HCT116 (cell line): ENCODE data around the gene CCRL2. TPM values are rescaled to one million over a fixed set of nuclear protein-coding genes. Genes with fewer than 3 reads are reported as not detected.

Experiments used
- ATAC-seq: fragments of 200-7000 bp; cut with Tn5 transposase; 2 replicates; pipeline ENCODE4 v1.9.1; 2020; ENCODE audit warnings: mild to moderate bottlenecking, moderate library complexity
- BruUV-seq: library from RNA; stranded (reverse); fragments of 400-500 nt; replicated peaks from 2 replicates; lab custom pipeline; 2021; lab: Mats Ljungman, UMichigan
- CTCF ChIA-PET: fragments of 300-600 bp; sonication (Branson Sonifier 250); formaldehyde crosslinking; loops from one replicate; lab custom pipeline; 2021; ENCODE audit warnings: antibody characterized with exemption; lab: Charles Lee
- POLR2A ChIA-PET: fragments of 300-600, 350-600 bp; sonication (Branson Sonifier 250); formaldehyde crosslinking; loops from one replicate; lab custom pipeline; 2021; ENCODE audit warnings: antibody characterized with exemption; lab: Charles Lee
- RAD21 ChIA-PET, 2 experiments: fragments of 300-600 bp; sonication (Branson Sonifier 250); formaldehyde crosslinking; loops; one replicate each; lab custom pipeline; 2023; ENCODE audit warnings: low total read pairs in 2 of 2; ENCODE audit not compliant: uncharacterized antibody in 2 of 2, unreplicated experiment in 2 of 2, low non-redundant PET in 1 of 2; lab: Charles Lee
- DNase-seq: peaks from one replicate; pipeline ENCODE4 v3.0.0-alpha.2; 2010; ENCODE audit warnings: low read depth, low spot score
- H2AFZ ChIP-seq: fragments of 200-600 bp; shearing (Covaris generic), sonication (generic); 2 replicates; pipeline ENCODE4 v1.6.1; 2017; ENCODE audit warnings: low read depth, mixed run types, mixed read lengths, antibody characterized with exemption, low read length; ENCODE audit not compliant: poor library complexity, severe bottlenecking
- H3K27ac ChIP-seq: 2 replicates; pipeline ENCODE4 v1.5.1; 2012; ENCODE audit warnings: low read depth, low read length
- H3K27me3 ChIP-seq: fragments of 200-600 bp; sonication (generic); 2 replicates; pipeline ENCODE4 v1.6.1; 2016; ENCODE audit warnings: mixed run types, low read length, mixed read lengths; ENCODE audit not compliant: insufficient read depth
- H3K36me3 ChIP-seq, 2 experiments: fragments of 200-500 bp in 1 of 2; fragments of 200-600 bp in 1 of 2; sonication (Bioruptor generic) in 1 of 2; sonication (generic) in 1 of 2; 2 replicates each; pipeline versions ENCODE4 v1.5.1 to v1.6.1; 2014 to 2016; ENCODE audit warnings: low read length in 2 of 2, inconsistent platforms in 1 of 2, mixed read lengths in 1 of 2, mixed run types in 1 of 2; ENCODE audit not compliant: insufficient read depth in 2 of 2, control insufficient read depth in 1 of 2
- H3K4me1 ChIP-seq, 2 experiments: fragments of 200-600 bp in 1 of 2; sonication (generic) in 1 of 2; 2 replicates each; pipeline versions ENCODE4 v1.5.1 to v1.6.1; 2012 to 2017; ENCODE audit warnings: low read length in 2 of 2, inconsistent platforms in 1 of 2, mild to moderate bottlenecking in 1 of 2, mixed read lengths in 1 of 2, mixed run types in 1 of 2, moderate library complexity in 1 of 2; ENCODE audit not compliant: insufficient read depth in 2 of 2, control insufficient read depth in 1 of 2
- H3K4me2 ChIP-seq: fragments of 200-600 bp; sonication (generic); 2 replicates; pipeline ENCODE4 v1.6.1; 2017; ENCODE audit warnings: mixed run types, low read length, mixed read lengths
- H3K4me3 ChIP-seq, 2 experiments: fragments of 200-600 bp in 1 of 2; sonication (generic) in 1 of 2; replicated peaks in 1 of 2; 2 replicates each; pipeline ENCODE4 v1.5.1; 2011 to 2016; ENCODE audit warnings: low read length in 2 of 2, control low read depth in 1 of 2, low read depth in 1 of 2, mild to moderate bottlenecking in 1 of 2, mixed read lengths in 1 of 2, mixed run types in 1 of 2
- H3K79me2 ChIP-seq: fragments of 200-600 bp; sonication (generic); 2 replicates; pipeline ENCODE4 v1.6.1; 2017; ENCODE audit warnings: mild to moderate bottlenecking, mixed run types, low read length, moderate library complexity, mixed read lengths; ENCODE audit not compliant: insufficient read depth
- H3K9ac ChIP-seq: fragments of 200-600 bp; sonication (generic); 2 replicates; pipeline ENCODE4 v1.6.1; 2016; ENCODE audit warnings: low read length, mixed read lengths
- H3K9me2 ChIP-seq: fragments of 200-600 bp; sonication (generic), shearing (Covaris generic); 2 replicates; pipeline ENCODE4 v1.6.1; 2017; ENCODE audit warnings: mixed run types, mild to moderate bottlenecking, moderate library complexity; ENCODE audit not compliant: insufficient read depth
- H3K9me3 ChIP-seq, 2 experiments: fragments of 200-500 bp in 1 of 2; fragments of 200-600 bp in 1 of 2; sonication (Bioruptor generic) in 1 of 2; sonication (generic) in 1 of 2; 2 replicates each; pipeline ENCODE4 v1.6.1; 2014 to 2017; ENCODE audit warnings: low read length in 2 of 2, mixed read lengths in 2 of 2, inconsistent platforms in 1 of 2, low read depth in 1 of 2, mild to moderate bottlenecking in 1 of 2, mixed run types in 1 of 2, moderate library complexity in 1 of 2; ENCODE audit not compliant: control insufficient read depth in 1 of 2, insufficient read depth in 1 of 2
- H4K20me1 ChIP-seq: fragments of 200-600 bp; sonication (generic), shearing (Covaris generic); 2 replicates; pipeline ENCODE4 v1.6.1; 2017; ENCODE audit warnings: mixed run types, mild to moderate bottlenecking, moderate library complexity; ENCODE audit not compliant: insufficient read depth
- CBX3 ChIP-seq: IDR thresholded peaks from 2 replicates; pipeline ENCODE4 v1.6.1; 2012; ENCODE audit warnings: low read depth
- CEBPB ChIP-seq: IDR thresholded peaks from 2 replicates; pipeline ENCODE4 v1.6.1; 2012; ENCODE audit warnings: low read depth
- CTCF ChIP-seq, 3 experiments: fragments of 200-600 bp in 1 of 3; sonication (generic) in 1 of 3; IDR thresholded peaks in 2 of 3; conservative IDR thresholded peaks in 1 of 3; 2 replicates each; pipeline ENCODE4 v1.5.1; 2012 to 2017; ENCODE audit warnings: low read depth in 2 of 3, low read length in 2 of 3, antibody characterized with exemption in 1 of 3, borderline replicate concordance in 1 of 3, control low read depth in 1 of 3, mild to moderate bottlenecking in 1 of 3, mixed read lengths in 1 of 3, mixed run types in 1 of 3, moderate library complexity in 1 of 3; ENCODE audit not compliant: insufficient read depth in 1 of 3
- ELF1 ChIP-seq: IDR thresholded peaks from 2 replicates; pipeline ENCODE4 v1.6.1; 2012; ENCODE audit warnings: low read depth, borderline replicate concordance
- FOSL1 ChIP-seq: IDR thresholded peaks from 2 replicates; pipeline ENCODE4 v1.6.1; 2012; ENCODE audit warnings: low read depth
- POLR2A ChIP-seq: IDR thresholded peaks from 2 replicates; pipeline ENCODE4 v1.7.0; 2011; ENCODE audit warnings: borderline replicate concordance; ENCODE audit not compliant: insufficient read depth, insufficient read length; ENCODE audit errors: extremely low read depth
- POLR2AphosphoS5 ChIP-seq: IDR thresholded peaks from 2 replicates; pipeline ENCODE4 v1.6.1; 2011; ENCODE audit warnings: mild to moderate bottlenecking, low read depth, low read length, moderate library complexity
- RAD21 ChIP-seq: IDR thresholded peaks from 2 replicates; pipeline ENCODE4 v1.6.1; 2012; ENCODE audit warnings: low read depth, mild to moderate bottlenecking
- SP1 ChIP-seq: IDR thresholded peaks from 2 replicates; pipeline ENCODE4 v1.6.1; 2012; ENCODE audit warnings: low read depth
- TCF7L2 ChIP-seq: IDR thresholded peaks from 2 replicates; pipeline ENCODE4 v1.7.0; 2011; ENCODE audit warnings: borderline replicate concordance, inconsistent platforms; ENCODE audit not compliant: insufficient read depth, insufficient read length; ENCODE audit errors: extremely low read depth
- YY1 ChIP-seq: IDR thresholded peaks from 2 replicates; pipeline ENCODE4 v1.6.1; 2011; ENCODE audit warnings: low read length, low read depth, moderate library complexity, mild to moderate bottlenecking; ENCODE audit not compliant: insufficient replicate concordance; ENCODE audit errors: extremely low read depth
- ZNF274 ChIP-seq: fragments of 200-500 bp; sonication (Bioruptor generic); IDR thresholded peaks from 2 replicates; pipeline ENCODE4 v1.6.1; 2014; ENCODE audit warnings: mild to moderate bottlenecking, low read depth, low read length, inconsistent platforms
- intact Hi-C: fragments of 100-400 bp; cut with micrococcal nuclease; formaldehyde crosslinking; loops from 2 replicates; pipeline ENCODE4 v1.10.0; 2022
- total RNA-seq: library from RNA; stranded (reverse); gene quantifications from one replicate; pipeline ENCODE4 v1.2.1, GENCODE V29; 2021; ENCODE audit not compliant: unreplicated experiment
- TF ChIP-seq, protein P1 (sequence below): IDR thresholded peaks from 2 replicates; pipeline ENCODE4 v1.6.1; 2012; ENCODE audit warnings: low read depth
- TF ChIP-seq, protein P2 (sequence below): IDR thresholded peaks from 2 replicates; pipeline ENCODE4 v1.6.1; 2012

CCRL2 gene
- total RNA-seq, 1 experiment from 2014 or later = not detected

GRCh38 chr3:46412786-46413298 lies 5.8 kb downstream of the CCRL2 start:
- no peaks in the 10 kb centered on the region for H3K36me3 ChIP-seq
- H3K4me1 ChIP-seq = no peaks in the 10 kb centered on the region
- intact Hi-C loops = no loop called here
- DNase-seq = no peak
- TF ChIP-seq CEBPB = no peak
- no peak for TF ChIP-seq FOSL1
- TF ChIP-seq RAD21 = no peak
- TF ChIP-seq, protein P1, sequence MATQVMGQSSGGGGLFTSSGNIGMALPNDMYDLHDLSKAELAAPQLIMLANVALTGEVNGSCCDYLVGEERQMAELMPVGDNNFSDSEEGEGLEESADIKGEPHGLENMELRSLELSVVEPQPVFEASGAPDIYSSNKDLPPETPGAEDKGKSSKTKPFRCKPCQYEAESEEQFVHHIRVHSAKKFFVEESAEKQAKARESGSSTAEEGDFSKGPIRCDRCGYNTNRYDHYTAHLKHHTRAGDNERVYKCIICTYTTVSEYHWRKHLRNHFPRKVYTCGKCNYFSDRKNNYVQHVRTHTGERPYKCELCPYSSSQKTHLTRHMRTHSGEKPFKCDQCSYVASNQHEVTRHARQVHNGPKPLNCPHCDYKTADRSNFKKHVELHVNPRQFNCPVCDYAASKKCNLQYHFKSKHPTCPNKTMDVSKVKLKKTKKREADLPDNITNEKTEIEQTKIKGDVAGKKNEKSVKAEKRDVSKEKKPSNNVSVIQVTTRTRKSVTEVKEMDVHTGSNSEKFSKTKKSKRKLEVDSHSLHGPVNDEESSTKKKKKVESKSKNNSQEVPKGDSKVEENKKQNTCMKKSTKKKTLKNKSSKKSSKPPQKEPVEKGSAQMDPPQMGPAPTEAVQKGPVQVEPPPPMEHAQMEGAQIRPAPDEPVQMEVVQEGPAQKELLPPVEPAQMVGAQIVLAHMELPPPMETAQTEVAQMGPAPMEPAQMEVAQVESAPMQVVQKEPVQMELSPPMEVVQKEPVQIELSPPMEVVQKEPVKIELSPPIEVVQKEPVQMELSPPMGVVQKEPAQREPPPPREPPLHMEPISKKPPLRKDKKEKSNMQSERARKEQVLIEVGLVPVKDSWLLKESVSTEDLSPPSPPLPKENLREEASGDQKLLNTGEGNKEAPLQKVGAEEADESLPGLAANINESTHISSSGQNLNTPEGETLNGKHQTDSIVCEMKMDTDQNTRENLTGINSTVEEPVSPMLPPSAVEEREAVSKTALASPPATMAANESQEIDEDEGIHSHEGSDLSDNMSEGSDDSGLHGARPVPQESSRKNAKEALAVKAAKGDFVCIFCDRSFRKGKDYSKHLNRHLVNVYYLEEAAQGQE = no peak
- TF ChIP-seq, all 23 proteins: peak for 0
- ChIA-PET POLR2A (no interaction called here), CTCF (no interaction called here), RAD21 (no interaction called here)
- no peaks in the 10 kb centered on the region for H3K9me2 ChIP-seq
- no peak for ATAC-seq
- no peaks in the 10 kb centered on the region for H4K20me1 ChIP-seq
- no TSS peak for BruUV-seq
- no peak overlapping the region for H3K4me2 ChIP-seq
- H3K9ac ChIP-seq = no peak overlapping the region
- H3K27ac ChIP-seq = no peak overlapping the region
- no peaks in the 10 kb centered on the region for H3K27me3 ChIP-seq
- H3K4me3 ChIP-seq = no peak overlapping the region
- no peaks in the 10 kb centered on the region for H3K9me3 ChIP-seq
- H2AFZ ChIP-seq = no peak overlapping the region
- H3K79me2 ChIP-seq = no peaks in the 10 kb centered on the region

- Histone ChIP-seq H3K27ac (no peak overlapping the region), H3K36me3 (no peaks in the 10 kb centered on the region), H3K4me2 (no peak overlapping the region), H3K4me3 (no peak overlapping the region), H2AFZ (no peak overlapping the region), H3K9me3 (no peaks in the 10 kb centered on the region), H3K27me3 (no peaks in the 10 kb centered on the region), H3K79me2 (no peaks in the 10 kb centered on the region), H3K4me1 (no peaks in the 10 kb centered on the region), H3K9me2 (no peaks in the 10 kb centered on the region), H3K9ac (no peak overlapping the region), H4K20me1 (no peaks in the 10 kb centered on the region)
- no peak for ATAC-seq
- intact Hi-C loops = no loop called here
- BruUV-seq = no TSS peak
- RAD21 ChIA-PET = no interaction called here
- POLR2A ChIA-PET = no interaction called here
- no peak for DNase-seq
- CTCF ChIA-PET = no interaction called here
- TF ChIP-seq, protein P2, sequence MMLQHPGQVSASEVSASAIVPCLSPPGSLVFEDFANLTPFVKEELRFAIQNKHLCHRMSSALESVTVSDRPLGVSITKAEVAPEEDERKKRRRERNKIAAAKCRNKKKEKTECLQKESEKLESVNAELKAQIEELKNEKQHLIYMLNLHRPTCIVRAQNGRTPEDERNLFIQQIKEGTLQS = no peak
- TF ChIP-seq ZNF274 (no peak), ELF1 (no peak), FOSL1 (no peak), CBX3 (no peak), SP1 (no peak), RAD21 (no peak), TCF7L2 (no peak), POLR2A (no peak), YY1 (no peak), POLR2AphosphoS5 (no peak), CTCF (IDR thresholded peaks at IDR 0.05 in 2 of 3, conservative IDR thresholded peaks at IDR 0.05 in 1 of 3; ENCODE audit: borderline replicate concordance in 1 of 3, insufficient read depth in 1 of 3, low read depth in 2 of 3, low read length in 2 of 3) (no peak)
Observed at GRCh38 chr3:46413951-46414350, 6.9 kb downstream of the CCRL2 start.
